ENCODE measurements around the gene ADNP. TPM values are rescaled to one million over a fixed set of nuclear protein-coding genes. Genes with fewer than 3 reads are reported as not detected.

ADNP gene
- total and polyA plus RNA-seq, 2 experiments from 2014 or later, result 13.1 to 43.7 TPM

- 56% methylated on average over 20 of the region's 20 CpGs for WGBS (ENCODE audit: low lambda C conversion rate, missing lambda C conversion rate)
- Histone ChIP-seq H3K4me3 (no peak overlapping the region), H4K20me1 (ENCODE audit: insufficient read depth, poor library complexity, severe bottlenecking) (no peaks in the 10 kb centered on the region), H2AFZ (no peak overlapping the region), H3K27ac (no peak overlapping the region), H3K27me3 (no peaks in the 10 kb centered on the region), H3K4me1 (ENCODE audit: insufficient read depth) (peaks cover 5% of the 10 kb centered on the region), H3K79me2 (no peaks in the 10 kb centered on the region), H3K4me2 (peak overlapping the region; percentile 20), H3K36me3 (replicated peaks; ENCODE audit: insufficient read depth, low read depth) (no peaks in the 10 kb centered on the region), H3K9me3 (ENCODE audit: low read depth) (no peaks in the 10 kb centered on the region), H3K9me2 (replicated peaks; ENCODE audit: insufficient read depth) (no peaks in the 10 kb centered on the region)
- DNase-seq (ENCODE audit: low spot score), result no peak
- TF ChIP-seq EZH2 (IDR thresholded peaks at IDR 0.05; ENCODE audit: borderline replicate concordance) (no peak), CTCF (IDR thresholded peaks at IDR 0.05; ENCODE audit: poor library complexity) (no peak), EZH2phosphoT487 (IDR thresholded peaks at IDR 0.05; ENCODE audit: low read depth, severe bottlenecking, unreplicated experiment) (no peak)
These were observed 46.1 kb upstream of the ADNP start for GRCh38 chr20:50977066-50978021.

GRCh38 chr20:50975701-50976330, 44.6 kb upstream of the ADNP start:
- Histone ChIP-seq H3K4me2 (no peak overlapping the region), H3K27ac (no peak overlapping the region), H3K9me2 (replicated peaks; ENCODE audit: insufficient read depth) (no peaks in the 10 kb centered on the region), H2AFZ (no peak overlapping the region), H3K4me1 (ENCODE audit: insufficient read depth) (no peaks in the 10 kb centered on the region), H4K20me1 (ENCODE audit: insufficient read depth, poor library complexity, severe bottlenecking) (no peaks in the 10 kb centered on the region), H3K27me3 (no peaks in the 10 kb centered on the region), H3K79me2 (no peaks in the 10 kb centered on the region), H3K4me3 (no peak overlapping the region), H3K9me3 (ENCODE audit: low read depth) (no peaks in the 10 kb centered on the region), H3K36me3 (replicated peaks; ENCODE audit: insufficient read depth, low read depth) (no peaks in the 10 kb centered on the region)
- WGBS (ENCODE audit: low lambda C conversion rate, missing lambda C conversion rate), result 93% methylated on average over 10 of the region's 10 CpGs
- TF ChIP-seq EZH2phosphoT487 (IDR thresholded peaks at IDR 0.05; ENCODE audit: low read depth, severe bottlenecking, unreplicated experiment) (no peak), CTCF (IDR thresholded peaks at IDR 0.05; ENCODE audit: poor library complexity) (no peak), EZH2 (IDR thresholded peaks at IDR 0.05; ENCODE audit: borderline replicate concordance) (no peak)
- no peak for DNase-seq (ENCODE audit: low spot score)

- Histone ChIP-seq H3K4me2 (no peak overlapping the region), H3K9me3 (ENCODE audit: low read depth) (no peaks in the 10 kb centered on the region), H2AFZ (no peak overlapping the region), H3K36me3 (replicated peaks; ENCODE audit: insufficient read depth, low read depth) (no peaks in the 10 kb centered on the region), H3K9me2 (replicated peaks; ENCODE audit: insufficient read depth) (no peaks in the 10 kb centered on the region), H3K27ac (no peak overlapping the region), H3K27me3 (no peaks in the 10 kb centered on the region), H4K20me1 (ENCODE audit: insufficient read depth, poor library complexity, severe bottlenecking) (no peaks in the 10 kb centered on the region), H3K4me3 (no peak overlapping the region), H3K79me2 (no peaks in the 10 kb centered on the region), H3K4me1 (ENCODE audit: insufficient read depth) (no peaks in the 10 kb centered on the region)
- no peak for DNase-seq (ENCODE audit: low spot score)
- WGBS (ENCODE audit: low lambda C conversion rate, missing lambda C conversion rate), result 86% methylated on average over 8 of the region's 8 CpGs
- TF ChIP-seq EZH2phosphoT487 (IDR thresholded peaks at IDR 0.05; ENCODE audit: low read depth, severe bottlenecking, unreplicated experiment) (no peak), CTCF (IDR thresholded peaks at IDR 0.05; ENCODE audit: poor library complexity) (no peak), EZH2 (IDR thresholded peaks at IDR 0.05; ENCODE audit: borderline replicate concordance) (no peak)
These were observed 38.7 kb upstream of the ADNP start for GRCh38 chr20:50969912-50970311.
